CD14-positive monocyte (primary cell): ENCODE data around the gene GABRR2. TPM values are rescaled to one million over a fixed set of nuclear protein-coding genes. Genes with fewer than 3 reads are reported as not detected.

ENCODE experiments used
- DNase-seq, 3 donors: peaks; one replicate each; pipeline ENCODE4 v3.0.0-alpha.2; 2011 to 2022
- H2AFZ ChIP-seq: 2 replicates; pipeline ENCODE4 v1.6.0; 2012; ENCODE audit warnings: mild to moderate bottlenecking, low read depth, low read length, inconsistent platforms; ENCODE audit not compliant: insufficient read depth, poor library complexity, severe bottlenecking
- H3K27ac ChIP-seq, 2 donors: 1 replicate in 1 of 2; 2 replicates in 1 of 2; pipeline ENCODE4 v1.5.1; 2012 to 2013; ENCODE audit warnings: low read length in 2 of 2, control low read depth in 1 of 2, inconsistent platforms in 1 of 2, low read depth in 1 of 2, mild to moderate bottlenecking in 1 of 2
- H3K27me3 ChIP-seq, 2 donors: one replicate each; pipeline versions ENCODE4 v1.6.0 to v1.6.1; 2011 to 2013; ENCODE audit warnings: low read length in 2 of 2; ENCODE audit not compliant: control insufficient read depth in 2 of 2, insufficient read depth in 2 of 2
- H3K36me3 ChIP-seq, 2 donors: replicated peaks in 1 of 2; 1 replicate in 1 of 2; 2 replicates in 1 of 2; pipeline versions ENCODE4 v1.5.1 to v1.6.1; 2012 to 2013; ENCODE audit warnings: low read length in 2 of 2, control low read depth in 1 of 2, inconsistent platforms in 1 of 2, mild to moderate bottlenecking in 1 of 2; ENCODE audit not compliant: insufficient read depth in 2 of 2, control insufficient read depth in 1 of 2
- H3K4me1 ChIP-seq, 2 donors: 1 replicate in 1 of 2; 2 replicates in 1 of 2; pipeline versions ENCODE4 v1.5.1 to v1.6.1; 2012 to 2013; ENCODE audit warnings: low read length in 2 of 2, control low read depth in 1 of 2, inconsistent platforms in 1 of 2, mild to moderate bottlenecking in 1 of 2, moderate library complexity in 1 of 2; ENCODE audit not compliant: insufficient read depth in 2 of 2, control insufficient read depth in 1 of 2
- H3K4me2 ChIP-seq: replicated peaks from 2 replicates; pipeline ENCODE3; 2012; ENCODE audit warnings: low read length, moderate library complexity, mild to moderate bottlenecking; ENCODE audit not compliant: poor library complexity, severe bottlenecking; ENCODE audit errors: extremely low read depth
- H3K4me3 ChIP-seq, 3 experiments: fragments of 200-600 bp in 1 of 3; sonication (generic) in 1 of 3; replicated peaks in 1 of 3; 1 replicate in 2 of 3; 2 replicates in 1 of 3; pipeline ENCODE4 v1.5.1; 2011 to 2013; ENCODE audit warnings: low read length in 3 of 3, mild to moderate bottlenecking in 3 of 3, control low read depth in 2 of 3, low read depth in 2 of 3, inconsistent platforms in 1 of 3, moderate library complexity in 1 of 3
- H3K79me2 ChIP-seq: 2 replicates; pipeline ENCODE4 v1.6.0; 2012; ENCODE audit warnings: mild to moderate bottlenecking, control low read depth, inconsistent platforms, low read length, moderate library complexity; ENCODE audit not compliant: insufficient read depth
- H3K9ac ChIP-seq: 2 replicates; pipeline ENCODE4 v1.6.0; 2017; ENCODE audit warnings: low read length, mild to moderate bottlenecking; ENCODE audit not compliant: insufficient read depth, poor library complexity, severe bottlenecking
- H3K9me3 ChIP-seq, 2 donors: replicated peaks in 1 of 2; 1 replicate in 1 of 2; 2 replicates in 1 of 2; pipeline versions ENCODE4 v1.5.1 to v1.6.1; 2012 to 2013; ENCODE audit warnings: low read length in 2 of 2, control low read depth in 1 of 2; ENCODE audit not compliant: control insufficient read depth in 1 of 2, insufficient read depth in 1 of 2
- H4K20me1 ChIP-seq: 2 replicates; pipeline ENCODE4 v1.6.0; 2012; ENCODE audit warnings: mild to moderate bottlenecking, low read length, control low read depth, moderate library complexity; ENCODE audit not compliant: insufficient read depth
- H3K27ac Mint-ChIP-seq, 7 donors: one replicate each; pipeline ENCODE4 v1.8.0; 2020; ENCODE audit warnings: mild to moderate bottlenecking in 7 of 7, mixed read lengths in 7 of 7, moderate library complexity in 6 of 7, inconsistent platforms in 2 of 7
- H3K27me3 Mint-ChIP-seq, 3 donors: one replicate each; pipeline ENCODE4 v1.8.0; 2021 to 2022; ENCODE audit warnings: low read depth in 3 of 3, mild to moderate bottlenecking in 3 of 3, mixed read lengths in 3 of 3, moderate library complexity in 3 of 3, inconsistent platforms in 1 of 3
- H3K36me3 Mint-ChIP-seq, 2 donors: one replicate each; pipeline ENCODE4 v1.8.0; 2020; ENCODE audit warnings: mixed read lengths in 2 of 2, inconsistent platforms in 1 of 2, mild to moderate bottlenecking in 1 of 2
- H3K4me1 Mint-ChIP-seq: one replicate; pipeline ENCODE4 v1.8.0; 2020; ENCODE audit warnings: mild to moderate bottlenecking, mixed read lengths
- H3K4me3 Mint-ChIP-seq, 2 donors: one replicate each; pipeline ENCODE4 v1.8.0; 2020; ENCODE audit warnings: mild to moderate bottlenecking in 2 of 2, mixed read lengths in 2 of 2, moderate library complexity in 1 of 2
- H3K9me3 Mint-ChIP-seq, 7 donors: one replicate each; pipeline ENCODE4 v1.8.0; 2020 to 2022; ENCODE audit warnings: mixed read lengths in 7 of 7, mild to moderate bottlenecking in 6 of 7, moderate library complexity in 6 of 7, inconsistent platforms in 2 of 7
- WGBS: methylation state at CpG from one replicate; pipeline ENCODE4 v1.1.5; 2013; ENCODE audit warnings: missing lambda C conversion rate; ENCODE audit not compliant: insufficient coverage; 5-methylcytosine and 5-hydroxymethylcytosine counted together
- intact Hi-C, 2 donors: fragments of 100-400 bp; cut with micrococcal nuclease; formaldehyde crosslinking; loops; one replicate each; pipeline versions ENCODE4 v1.15.0 to v1.15.1; 2023
- polyA plus RNA-seq, 3 donors: library from polyadenylated mRNA; depleted of rRNA in 1 of 3; unstranded in 2 of 3; stranded (reverse) in 1 of 3; fragments of 300-500 nt in 2 of 3; fragments of >200 nt in 1 of 3; fragmentation: Illumina TruSeq in 2 of 3; gene quantifications; 1 replicate in 2 of 3; 2 replicates in 1 of 3; pipeline ENCODE4 v1.2.3, GENCODE V29; 2012 to 2021
- TF ChIP-seq, protein P1 (sequence below): fragments of 200-600 bp; IDR thresholded peaks from one replicate; pipeline ENCODE4 v1.8.0; 2022; ENCODE audit warnings: antibody characterized with exemption, mild to moderate bottlenecking

The GABRR2 gene
- polyA plus RNA-seq, 3 donors, result 3.7 TPM; not detected in 2

DNA sequence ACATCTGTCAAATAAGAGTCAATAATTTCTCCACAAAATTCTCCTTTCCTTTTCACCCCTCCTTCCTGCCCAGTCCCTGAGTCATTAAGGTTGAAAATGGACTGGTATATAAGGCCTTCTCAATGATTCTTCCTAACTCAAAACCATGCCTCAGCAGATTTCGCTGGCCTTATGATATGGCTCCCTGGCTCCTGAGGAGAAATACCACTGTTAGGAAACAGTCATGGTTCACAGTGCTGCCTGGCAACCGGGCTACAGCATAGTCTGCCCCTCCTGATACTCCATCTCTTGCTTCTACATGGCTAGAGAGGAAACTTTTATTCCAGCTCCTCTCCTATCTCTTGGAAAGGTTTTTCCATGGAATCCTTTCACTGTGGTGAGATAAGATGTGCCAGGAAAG, 32.7 kb upstream of the GABRR2 start:
- intact Hi-C loops, result loop anchor here in 1 of 2 donors (10.0 kb wide), 1 partner anchor 757 kb away; no protein-coding TSS in a partner anchor
- Histone ChIP-seq H3K9ac (no peak overlapping the region), H3K4me1 (peaks cover 32 to 59% of the 10 kb centered on the region in 2 donors), H3K27ac (no peak overlapping the region), H3K4me2 (peak overlapping the region; percentile 25), H3K4me3 (peak overlapping the region in 1 of 3 experiments; percentile 100), H3K27me3 (no peaks in the 10 kb centered on the region), H2AFZ (no peak overlapping the region), H3K79me2 (peaks cover 94% of the 10 kb centered on the region), H3K36me3 (peaks cover 0 to 12% of the 10 kb centered on the region in 2 donors), H4K20me1 (peaks cover 88% of the 10 kb centered on the region), H3K9me3 (no peaks in the 10 kb centered on the region)
- Mint-ChIP-seq H3K9me3 (no peaks in the 10 kb centered on the region), H3K27ac (peak overlapping the region in 5 of 7 donors; percentile 52 to 68 (median 63)), H3K4me3 (peak overlapping the region; percentile 8 to 30), H3K4me1 (peaks cover 56% of the 10 kb centered on the region), H3K36me3 (peaks cover 10 to 24% of the 10 kb centered on the region in 2 donors), H3K27me3 (peaks cover 0 to 4% (median 0%) of the 10 kb centered on the region in 3 donors)
- WGBS, result no CpG with 5 or more reads among the region's 2 CpGs
- TF ChIP-seq, protein P1, sequence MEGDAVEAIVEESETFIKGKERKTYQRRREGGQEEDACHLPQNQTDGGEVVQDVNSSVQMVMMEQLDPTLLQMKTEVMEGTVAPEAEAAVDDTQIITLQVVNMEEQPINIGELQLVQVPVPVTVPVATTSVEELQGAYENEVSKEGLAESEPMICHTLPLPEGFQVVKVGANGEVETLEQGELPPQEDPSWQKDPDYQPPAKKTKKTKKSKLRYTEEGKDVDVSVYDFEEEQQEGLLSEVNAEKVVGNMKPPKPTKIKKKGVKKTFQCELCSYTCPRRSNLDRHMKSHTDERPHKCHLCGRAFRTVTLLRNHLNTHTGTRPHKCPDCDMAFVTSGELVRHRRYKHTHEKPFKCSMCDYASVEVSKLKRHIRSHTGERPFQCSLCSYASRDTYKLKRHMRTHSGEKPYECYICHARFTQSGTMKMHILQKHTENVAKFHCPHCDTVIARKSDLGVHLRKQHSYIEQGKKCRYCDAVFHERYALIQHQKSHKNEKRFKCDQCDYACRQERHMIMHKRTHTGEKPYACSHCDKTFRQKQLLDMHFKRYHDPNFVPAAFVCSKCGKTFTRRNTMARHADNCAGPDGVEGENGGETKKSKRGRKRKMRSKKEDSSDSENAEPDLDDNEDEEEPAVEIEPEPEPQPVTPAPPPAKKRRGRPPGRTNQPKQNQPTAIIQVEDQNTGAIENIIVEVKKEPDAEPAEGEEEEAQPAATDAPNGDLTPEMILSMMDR, result no peak
- peak in 1 of 3 donors; percentile 64 for DNase-seq

DNA sequence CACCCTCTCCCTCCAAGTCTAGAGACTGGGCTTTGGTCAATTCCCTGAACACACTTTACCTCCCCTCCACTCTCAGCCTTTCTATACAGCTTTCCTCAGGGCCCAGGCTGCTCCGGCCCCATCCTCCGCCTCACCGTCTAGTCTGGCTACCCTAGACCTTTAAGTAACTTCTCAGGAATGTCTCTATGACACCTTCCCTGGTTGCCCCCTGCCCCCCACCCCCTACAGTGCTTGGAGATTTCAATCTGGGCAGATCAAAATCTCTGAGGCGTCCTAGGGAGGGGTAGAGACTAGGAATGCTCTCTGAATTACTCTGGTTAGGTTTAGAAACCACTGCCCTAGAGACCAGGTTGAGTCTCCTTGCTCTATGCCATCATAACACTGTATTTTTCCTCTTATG, 31.3 kb upstream of the GABRR2 start:
- Histone ChIP-seq H3K9me3 (no peaks in the 10 kb centered on the region), H3K4me1 (peaks cover 31 to 55% of the 10 kb centered on the region in 2 donors), H3K4me2 (no peak overlapping the region), H3K4me3 (no peak overlapping the region), H3K27ac (no peak overlapping the region), H3K9ac (no peak overlapping the region), H3K27me3 (no peaks in the 10 kb centered on the region), H2AFZ (no peak overlapping the region), H4K20me1 (peaks cover 94% of the 10 kb centered on the region), H3K79me2 (peaks cover 94% of the 10 kb centered on the region), H3K36me3 (peaks cover 9 to 24% of the 10 kb centered on the region in 2 donors)
- H3K4me3 Mint-ChIP-seq, result no peak overlapping the region
- H3K36me3 Mint-ChIP-seq, result peaks cover 19 to 35% of the 10 kb centered on the region in 2 donors
- no peaks in the 10 kb centered on the region for H3K27me3 Mint-ChIP-seq
- no peaks in the 10 kb centered on the region for H3K9me3 Mint-ChIP-seq
- intact Hi-C loops, result loop anchor here in 1 of 2 donors (10.0 kb wide), 1 partner anchor 758 kb away; no protein-coding TSS in a partner anchor
- 100% methylated on average over 3 of the region's 4 CpGs for WGBS
- TF ChIP-seq, protein P1, result no peak
- H3K4me1 Mint-ChIP-seq, result peaks cover 56% of the 10 kb centered on the region
- peak overlapping the region in 4 of 7 donors; percentile 1 to 71 (median 14) for H3K27ac Mint-ChIP-seq
- no peak for DNase-seq
